ENCODE data around the gene ZNF236. TPM values are rescaled to one million over a fixed set of nuclear protein-coding genes. Genes with fewer than 3 reads are reported as not detected.

Gene ZNF236
- total RNA-seq, 6 donors from 2014 or later: 9.0 to 27.2 (median 14.8) TPM

GRCh38 chr18:76932026-76932819 is 109.9 kb downstream of the ZNF236 start:
- 78 to 79% methylated on average over 11 of the region's 11 CpGs for WGBS, 2 donors
- peaks cover 8 to 59% (median 32%) of the 10 kb centered on the region in 4 donors for H3K36me3 ChIP-seq

GRCh38 chr18:76935722-76936337 is 113.5 kb downstream of the ZNF236 start:
- 93 to 96% methylated on average over 9 to 18 of the region's 18 CpGs for WGBS, 2 donors
- no peak for DNase-seq
- Histone ChIP-seq H3K4me3 (no peak overlapping the region), H3K27me3 (no peaks in the 10 kb centered on the region), H3K36me3 (peaks cover 10 to 56% (median 30%) of the 10 kb centered on the region in 4 donors), H3K4me1 (no peaks in the 10 kb centered on the region), H3K27ac (no peak overlapping the region), H3K9me3 (no peaks in the 10 kb centered on the region)
- TF ChIP-seq CTCF (IDR thresholded peaks at IDR 0.05) (no peak), EP300 (IDR thresholded peaks at IDR 0.05) (no peak), POLR2A (IDR thresholded peaks at IDR 0.05) (no peak), POLR2AphosphoS5 (IDR thresholded peaks at IDR 0.05) (no peak)
- peak in 1 of 2 donors; percentile 22 for ATAC-seq (ENCODE audit: low FRiP score in 2 of 2)

More at GRCh38 chr18:76932026-76932819, 109.9 kb downstream of the ZNF236 start:
- H3K9me3 ChIP-seq: no peaks in the 10 kb centered on the region
- H3K4me3 ChIP-seq: no peak overlapping the region
- ATAC-seq (ENCODE audit: low FRiP score in 2 of 2) (peak; percentile 73 to 75), DNase-seq (no peak)
- no peak for TF ChIP-seq CTCF (IDR thresholded peaks at IDR 0.05)
- peak in 1 of 2 donors; percentile 21 for TF ChIP-seq POLR2AphosphoS5 (IDR thresholded peaks at IDR 0.05)
- H3K27ac ChIP-seq: no peak overlapping the region
- H3K27me3 ChIP-seq: no peaks in the 10 kb centered on the region
- H3K4me1 ChIP-seq: no peaks in the 10 kb centered on the region

- Histone ChIP-seq H3K27me3 (no peaks in the 10 kb centered on the region), H3K27ac (no peak overlapping the region), H3K4me1 (no peaks in the 10 kb centered on the region), H3K9me3 (no peaks in the 10 kb centered on the region), H3K4me3 (no peak overlapping the region), H3K36me3 (peaks cover 10 to 56% (median 30%) of the 10 kb centered on the region in 4 donors)
- 97% methylated on average over 11 of the region's 11 CpGs for WGBS, 2 donors
- TF ChIP-seq EP300 (IDR thresholded peaks at IDR 0.05) (no peak), POLR2A (IDR thresholded peaks at IDR 0.05) (no peak), CTCF (IDR thresholded peaks at IDR 0.05) (no peak), POLR2AphosphoS5 (IDR thresholded peaks at IDR 0.05) (no peak)
- no peak for DNase-seq
- no peak for ATAC-seq (ENCODE audit: low FRiP score in 2 of 2)
These were observed 114.5 kb downstream of the ZNF236 start for GRCh38 chr18:76936877-76937276.

GRCh38 chr18:76937597-76937996 is 115.2 kb downstream of the ZNF236 start:
- TF ChIP-seq CTCF (IDR thresholded peaks at IDR 0.05) (no peak), EP300 (IDR thresholded peaks at IDR 0.05) (no peak), POLR2A (IDR thresholded peaks at IDR 0.05) (no peak), POLR2AphosphoS5 (IDR thresholded peaks at IDR 0.05) (no peak)
- 88 to 96% methylated on average over 1 of the region's 1 CpG for WGBS, 2 donors
- H3K4me3 ChIP-seq: no peak overlapping the region
- H3K27ac ChIP-seq: no peak overlapping the region
- no peak for DNase-seq
- no peaks in the 10 kb centered on the region for H3K9me3 ChIP-seq
- no peak for ATAC-seq (ENCODE audit: low FRiP score in 2 of 2)
- no peaks in the 10 kb centered on the region for H3K27me3 ChIP-seq
- no peaks in the 10 kb centered on the region for H3K4me1 ChIP-seq
- H3K36me3 ChIP-seq: peaks cover 10 to 56% (median 30%) of the 10 kb centered on the region in 4 donors
